Mesendoderm (in vitro differentiated cells): ENCODE results near the gene CACNA1C.

ENCODE experiments used
- DNase-seq: peaks from one replicate; pipeline ENCODE4 v3.0.0; 2013
- H2AK5ac ChIP-seq: 2 replicates; pipeline ENCODE4 v1.6.1; 2013; ENCODE audit warnings: low read length, inconsistent platforms
- H2BK120ac ChIP-seq: 2 replicates; pipeline ENCODE4 v1.6.1; 2013; ENCODE audit warnings: low read depth, mild to moderate bottlenecking, low read length, moderate library complexity, mixed read lengths
- H2BK15ac ChIP-seq: replicated peaks from 2 replicates; pipeline ENCODE4 v1.6.1; 2013; ENCODE audit warnings: low read depth, mild to moderate bottlenecking, moderate library complexity
- H2BK5ac ChIP-seq: 2 replicates; pipeline ENCODE4 v1.6.1; 2013; ENCODE audit warnings: low read length, inconsistent platforms
- H3K18ac ChIP-seq: 2 replicates; pipeline ENCODE4 v1.6.1; 2013; ENCODE audit warnings: mild to moderate bottlenecking, low read length, mixed read lengths
- H3K23ac ChIP-seq: one replicate; pipeline ENCODE4 v1.6.1; 2013; ENCODE audit warnings: low read length
- H3K27ac ChIP-seq: 2 replicates; pipeline ENCODE4 v1.5.1; 2013; ENCODE audit warnings: low read depth, mild to moderate bottlenecking, inconsistent platforms, low read length, moderate library complexity
- H3K27me3 ChIP-seq: 2 replicates; pipeline ENCODE4 v1.6.1; 2013; ENCODE audit warnings: low read length, control low read depth, mild to moderate bottlenecking, inconsistent platforms; ENCODE audit not compliant: insufficient read depth, poor library complexity
- H3K36me3 ChIP-seq: 2 replicates; pipeline ENCODE4 v1.6.1; 2013; ENCODE audit warnings: low read length, inconsistent platforms; ENCODE audit not compliant: control insufficient read depth, insufficient read depth
- H3K4ac ChIP-seq: one replicate; pipeline ENCODE4 v1.6.1; 2013; ENCODE audit warnings: low read depth, mild to moderate bottlenecking, low read length, moderate library complexity
- H3K4me1 ChIP-seq: 2 replicates; pipeline ENCODE4 v1.6.1; 2013; ENCODE audit warnings: low read depth, low read length, inconsistent platforms; ENCODE audit not compliant: control insufficient read depth
- H3K4me2 ChIP-seq: 2 replicates; pipeline ENCODE4 v1.6.1; 2013; ENCODE audit warnings: low read length
- H3K4me3 ChIP-seq: 2 replicates; pipeline ENCODE4 v1.5.1; 2013; ENCODE audit warnings: mild to moderate bottlenecking, low read length
- H3K56ac ChIP-seq: one replicate; pipeline ENCODE4 v1.6.1; 2013; ENCODE audit warnings: low read length
- H3K79me1 ChIP-seq: 2 replicates; pipeline ENCODE4 v1.6.1; 2013; ENCODE audit warnings: low read length, inconsistent platforms
- H3K79me2 ChIP-seq: 2 replicates; pipeline ENCODE4 v1.6.1; 2013; ENCODE audit warnings: mild to moderate bottlenecking, low read length; ENCODE audit not compliant: control insufficient read depth, insufficient read depth
- H3K9ac ChIP-seq: 2 replicates; pipeline ENCODE4 v1.6.1; 2013; ENCODE audit warnings: low read length, inconsistent platforms
- H4K5ac ChIP-seq: one replicate; pipeline ENCODE4 v1.6.1; 2013; ENCODE audit warnings: low read length
- H4K8ac ChIP-seq: one replicate; pipeline ENCODE4 v1.6.1; 2013; ENCODE audit warnings: low read depth, mild to moderate bottlenecking, control low read depth, low read length, moderate library complexity
- WGBS: extraction: QIAGEN DNeasy Blood & Tissue Kit; methylation state at CpG from one replicate; pipeline ENCODE4 v1.1.7; 2013; ENCODE audit warnings: low lambda C conversion rate, missing lambda C conversion rate; ENCODE audit not compliant: insufficient coverage; ENCODE audit errors: extremely low coverage; 5-methylcytosine and 5-hydroxymethylcytosine counted together

CACNA1C gene

DNA sequence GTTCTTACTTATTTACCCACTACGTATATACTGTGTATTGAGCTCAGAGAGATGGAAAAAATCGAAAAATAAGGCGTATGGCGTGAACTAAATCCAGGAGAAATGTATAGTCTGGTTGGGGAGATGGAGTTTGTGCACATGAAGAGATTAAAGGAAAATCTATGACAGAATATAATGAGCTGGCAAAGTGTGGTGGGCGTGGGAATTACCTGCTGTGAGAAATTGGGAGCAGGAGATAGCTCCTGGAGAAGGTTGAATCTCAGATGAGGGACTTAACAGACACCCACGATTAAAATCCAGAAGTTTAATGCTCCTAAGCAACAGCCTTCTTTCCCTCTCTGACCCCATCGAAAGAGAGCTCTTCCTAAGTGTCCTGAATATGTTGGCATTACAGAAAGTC, 517.8 kb downstream of the CACNA1C start:
- no peaks in the 10 kb centered on the region for H3K27me3 ChIP-seq
- H4K5ac ChIP-seq = no peak overlapping the region
- no peak overlapping the region for H2AK5ac ChIP-seq
- no peaks in the 10 kb centered on the region for H3K79me2 ChIP-seq
- no peak overlapping the region for H3K4ac ChIP-seq
- no peak overlapping the region for H3K18ac ChIP-seq
- H3K79me1 ChIP-seq = no peaks in the 10 kb centered on the region
- DNase-seq = no peak
- no peak overlapping the region for H3K4me3 ChIP-seq
- no peak overlapping the region for H2BK5ac ChIP-seq
- H2BK15ac ChIP-seq = no peak overlapping the region
- no peak overlapping the region for H3K9ac ChIP-seq
- whole genome bisulfite sequencing = no CpG with 5 or more reads among the region's 7 CpGs
- H3K36me3 ChIP-seq = no peaks in the 10 kb centered on the region
- H3K27ac ChIP-seq = no peak overlapping the region
- no peaks in the 10 kb centered on the region for H3K4me1 ChIP-seq
- no peak overlapping the region for H3K56ac ChIP-seq
- H4K8ac ChIP-seq = no peak overlapping the region
- no peak overlapping the region for H3K23ac ChIP-seq
- H2BK120ac ChIP-seq = no peak overlapping the region
- no peak overlapping the region for H3K4me2 ChIP-seq

DNA sequence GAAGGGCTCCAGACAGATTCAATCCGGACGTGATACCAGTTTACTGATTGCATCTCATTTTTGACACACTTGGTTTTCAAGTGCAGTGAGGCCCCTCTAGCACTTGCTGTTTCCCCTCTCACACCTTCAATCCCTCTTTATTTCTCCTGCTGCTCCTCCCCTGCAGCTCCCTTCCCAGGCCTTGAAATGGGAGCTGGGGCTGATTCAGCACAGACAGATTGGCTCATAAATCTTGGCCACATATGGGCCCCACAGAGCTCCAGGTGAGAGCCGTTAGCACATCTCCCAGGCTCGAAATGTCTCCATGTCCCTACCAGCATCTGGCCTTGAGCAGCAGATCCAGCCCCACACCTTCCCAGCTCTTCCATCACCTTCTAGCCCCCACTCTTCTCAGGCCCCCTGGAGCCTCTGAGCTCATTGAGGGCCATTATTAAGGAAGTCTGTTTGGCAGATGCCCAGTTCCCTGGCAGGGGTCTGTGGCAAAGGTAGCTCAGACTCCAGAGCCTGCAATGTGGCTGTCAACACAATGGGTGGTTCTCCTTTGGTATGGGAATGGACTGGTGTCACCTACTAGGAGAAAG, 521.7 kb downstream of the CACNA1C start:
- no peak overlapping the region for H3K27ac ChIP-seq
- no peak overlapping the region for H3K18ac ChIP-seq
- H3K9ac ChIP-seq = no peak overlapping the region
- H3K79me1 ChIP-seq = no peaks in the 10 kb centered on the region
- no peak overlapping the region for H2BK120ac ChIP-seq
- no peak for DNase-seq
- no peak overlapping the region for H3K4ac ChIP-seq
- H4K5ac ChIP-seq = no peak overlapping the region
- H3K23ac ChIP-seq = no peak overlapping the region
- no peak overlapping the region for H3K4me3 ChIP-seq
- H3K27me3 ChIP-seq = no peaks in the 10 kb centered on the region
- no peaks in the 10 kb centered on the region for H3K79me2 ChIP-seq
- H3K56ac ChIP-seq = no peak overlapping the region
- H3K4me1 ChIP-seq = no peaks in the 10 kb centered on the region
- WGBS = no CpG with 5 or more reads among the region's 4 CpGs
- no peak overlapping the region for H4K8ac ChIP-seq
- no peak overlapping the region for H2AK5ac ChIP-seq
- no peaks in the 10 kb centered on the region for H3K36me3 ChIP-seq
- no peak overlapping the region for H3K4me2 ChIP-seq
- no peak overlapping the region for H2BK15ac ChIP-seq
- H2BK5ac ChIP-seq = no peak overlapping the region

DNA sequence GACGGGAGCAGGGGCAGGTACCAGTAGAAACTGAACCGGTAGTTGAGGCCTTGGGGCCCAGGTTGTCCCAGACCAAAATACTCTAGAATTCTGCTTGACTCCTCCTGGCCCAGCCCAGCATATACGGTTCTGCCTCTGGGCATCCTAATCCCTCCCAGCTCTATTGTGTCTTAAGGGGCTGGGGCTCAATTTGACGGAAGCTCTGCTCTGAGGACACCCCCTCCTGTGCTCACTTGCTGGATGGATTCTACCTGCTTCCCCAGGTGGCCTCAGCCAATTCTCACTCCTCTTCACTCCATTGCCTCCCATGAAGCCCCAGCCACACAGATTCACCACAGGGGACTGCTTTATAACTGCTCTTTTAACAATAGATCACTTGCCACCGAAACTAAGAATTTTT, 522.5 kb downstream of the CACNA1C start:
- H3K56ac ChIP-seq = no peak overlapping the region
- H3K79me2 ChIP-seq = no peaks in the 10 kb centered on the region
- no peak overlapping the region for H3K18ac ChIP-seq
- no peak overlapping the region for H3K23ac ChIP-seq
- no peak overlapping the region for H4K5ac ChIP-seq
- H2BK120ac ChIP-seq = no peak overlapping the region
- no peaks in the 10 kb centered on the region for H3K27me3 ChIP-seq
- H2AK5ac ChIP-seq = no peak overlapping the region
- no peak overlapping the region for H3K27ac ChIP-seq
- H3K4ac ChIP-seq = no peak overlapping the region
- no peak overlapping the region for H2BK15ac ChIP-seq
- whole genome bisulfite sequencing = no CpG with 5 or more reads among the region's 5 CpGs
- no peak overlapping the region for H3K4me2 ChIP-seq
- no peak overlapping the region for H4K8ac ChIP-seq
- no peak overlapping the region for H3K9ac ChIP-seq
- no peaks in the 10 kb centered on the region for H3K4me1 ChIP-seq
- DNase-seq = no peak
- no peaks in the 10 kb centered on the region for H3K36me3 ChIP-seq
- H2BK5ac ChIP-seq = no peak overlapping the region
- H3K4me3 ChIP-seq = no peak overlapping the region
- no peaks in the 10 kb centered on the region for H3K79me1 ChIP-seq

DNA sequence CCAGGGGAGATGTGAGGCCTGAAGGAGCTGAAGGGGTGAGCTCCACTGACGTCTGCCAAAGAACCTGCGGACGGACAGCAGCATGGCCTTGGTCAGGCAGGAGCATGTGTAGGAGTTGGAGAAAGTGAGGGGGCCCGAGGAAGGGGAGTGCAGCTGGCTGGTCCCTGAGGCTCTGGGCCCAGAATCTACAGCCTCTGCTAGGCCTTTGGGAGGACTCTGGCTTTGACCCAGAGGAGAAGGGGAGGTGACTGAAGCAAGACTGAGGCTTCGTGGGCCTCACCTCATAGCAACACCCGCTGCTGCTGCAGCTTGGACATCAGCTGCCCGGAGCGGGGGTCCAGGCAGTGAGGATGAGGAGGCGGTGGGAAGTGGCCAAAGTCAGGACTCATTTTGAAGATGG, 525.4 kb downstream of the CACNA1C start:
- H3K79me2 ChIP-seq = no peaks in the 10 kb centered on the region
- H3K56ac ChIP-seq = no peak overlapping the region
- no peak overlapping the region for H4K8ac ChIP-seq
- H3K4me3 ChIP-seq = no peak overlapping the region
- no peak overlapping the region for H3K9ac ChIP-seq
- no peak overlapping the region for H2AK5ac ChIP-seq
- no peak overlapping the region for H3K4ac ChIP-seq
- no peak overlapping the region for H3K4me2 ChIP-seq
- H3K23ac ChIP-seq = no peak overlapping the region
- H2BK5ac ChIP-seq = no peak overlapping the region
- no peak overlapping the region for H2BK15ac ChIP-seq
- H3K79me1 ChIP-seq = no peaks in the 10 kb centered on the region
- no peaks in the 10 kb centered on the region for H3K36me3 ChIP-seq
- no peak overlapping the region for H3K27ac ChIP-seq
- H2BK120ac ChIP-seq = no peak overlapping the region
- no CpG with 5 or more reads among the region's 9 CpGs for WGBS
- H4K5ac ChIP-seq = no peak overlapping the region
- no peak overlapping the region for H3K18ac ChIP-seq
- peaks cover under 1% of the 10 kb centered on the region for H3K27me3 ChIP-seq
- DNase-seq = no peak
- H3K4me1 ChIP-seq = no peaks in the 10 kb centered on the region

DNA sequence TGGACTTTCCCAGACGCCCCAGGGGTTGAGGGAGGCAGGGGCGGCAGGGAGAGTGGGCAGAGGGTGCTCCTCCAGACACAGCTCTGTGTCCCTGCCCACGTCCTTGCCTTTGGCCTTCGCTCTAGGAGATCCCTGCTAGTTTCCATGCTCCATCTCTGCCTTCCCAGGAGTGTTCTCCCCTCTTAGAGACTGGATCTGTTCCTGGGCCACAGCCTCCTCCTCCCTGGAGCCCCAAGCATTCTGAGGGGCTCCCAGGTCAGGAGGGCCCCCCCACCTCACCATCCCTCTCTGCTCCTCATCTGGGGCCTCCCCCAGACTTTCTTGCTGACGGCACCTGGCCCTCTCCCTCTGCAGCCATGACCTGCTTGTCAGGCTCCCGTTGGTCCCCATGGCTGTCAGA, 526.0 kb downstream of the CACNA1C start:
- Histone ChIP-seq H3K4ac (no peak overlapping the region), H2AK5ac (no peak overlapping the region), H2BK5ac (no peak overlapping the region), H2BK120ac (no peak overlapping the region), H3K23ac (no peak overlapping the region), H3K36me3 (no peaks in the 10 kb centered on the region), H3K4me2 (no peak overlapping the region), H3K4me3 (no peak overlapping the region), H3K56ac (no peak overlapping the region), H3K27ac (no peak overlapping the region), H3K27me3 (peaks cover 4% of the 10 kb centered on the region), H3K18ac (no peak overlapping the region), H3K79me2 (no peaks in the 10 kb centered on the region), H3K79me1 (no peaks in the 10 kb centered on the region), H2BK15ac (no peak overlapping the region), H4K8ac (no peak overlapping the region), H3K9ac (no peak overlapping the region), H3K4me1 (no peaks in the 10 kb centered on the region), H4K5ac (no peak overlapping the region)
- DNase-seq = no peak
- WGBS = no CpG with 5 or more reads among the region's 6 CpGs

DNA sequence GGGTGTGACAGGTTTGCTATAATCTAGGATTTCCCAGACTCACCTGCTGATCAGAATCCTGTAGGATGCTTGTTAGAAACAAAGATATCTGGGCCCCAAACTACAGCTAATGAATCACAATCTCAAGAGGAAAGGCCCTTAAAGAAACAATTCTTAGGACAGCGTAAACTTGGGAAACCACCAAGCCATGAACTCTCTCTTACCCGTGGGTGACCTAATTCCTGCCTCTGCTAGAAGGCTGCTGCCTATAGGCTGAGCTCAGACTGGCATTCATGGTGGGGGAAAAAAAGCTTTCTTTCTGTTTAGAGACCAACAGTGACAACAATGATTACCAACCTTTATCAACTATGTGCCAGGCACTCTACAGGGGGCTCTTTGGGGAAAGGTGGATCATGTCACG, 528.0 kb downstream of the CACNA1C start:
- H2AK5ac ChIP-seq = no peak overlapping the region
- no CpG with 5 or more reads among the region's 3 CpGs for WGBS
- peaks cover 4% of the 10 kb centered on the region for H3K27me3 ChIP-seq

More for the DNA sequence above, 528.0 kb downstream of the CACNA1C start:
- Histone ChIP-seq H3K4me1 (no peaks in the 10 kb centered on the region), H4K8ac (no peak overlapping the region), H3K56ac (no peak overlapping the region), H3K36me3 (no peaks in the 10 kb centered on the region), H3K23ac (no peak overlapping the region), H3K18ac (no peak overlapping the region), H2BK5ac (no peak overlapping the region), H3K4me3 (no peak overlapping the region), H2BK120ac (no peak overlapping the region), H3K79me1 (no peaks in the 10 kb centered on the region), H3K9ac (no peak overlapping the region), H3K4me2 (no peak overlapping the region), H2BK15ac (no peak overlapping the region), H3K79me2 (no peaks in the 10 kb centered on the region), H4K5ac (no peak overlapping the region), H3K4ac (no peak overlapping the region), H3K27ac (no peak overlapping the region)
- no peak for DNase-seq
